Colonic mucosa (tissue), 4 donors: ENCODE results near the gene WDR38. TPM values are rescaled to one million over a fixed set of nuclear protein-coding genes. Genes with fewer than 3 reads are reported as not detected.
"Not testable (repeated sequence)": the region's sequence is repeated elsewhere in the genome, so short reads cannot be mapped to it uniquely, and the experiment has no call there.

Source experiments
- DNase-seq: peaks from one replicate; pipeline ENCODE4 v3.0.0-alpha.2; 2020
- H3K27ac ChIP-seq: fragments of 200-600 bp; one replicate; pipeline ENCODE4 v1.8.0; 2021
- H3K27me3 ChIP-seq: fragments of 200-600 bp; one replicate; pipeline ENCODE4 v1.8.0; 2021
- H3K36me3 ChIP-seq: fragments of 200-600 bp; one replicate; pipeline ENCODE4 v1.8.0; 2021
- H3K4me1 ChIP-seq: fragments of 200-600 bp; one replicate; pipeline ENCODE4 v1.8.0; 2021; ENCODE audit warnings: mild to moderate bottlenecking
- H3K4me3 ChIP-seq: fragments of 200-600 bp; one replicate; pipeline ENCODE4 v1.8.0; 2021
- H3K9ac ChIP-seq, 2 donors: one replicate each; pipeline ENCODE4 v1.7.0; 2013; ENCODE audit warnings: control low read depth in 2 of 2, low read depth in 2 of 2, low read length in 2 of 2
- H3K9me3 ChIP-seq: fragments of 200-600 bp; one replicate; pipeline ENCODE4 v1.8.0; 2021
- intact Hi-C: fragments of 100-400 bp; cut with DNase I; formaldehyde crosslinking; loops from one replicate; pipeline ENCODE4 v1.14.1; 2022
- total RNA-seq, 2 donors: library from RNA; stranded (reverse); fragmentation: NEBNext Ultra II Directional in 1 of 2; extraction: Animal tissue kit (Norgen Biotek cat#: 25700) in 1 of 2; gene quantifications; one replicate each; pipeline ENCODE4 v1.2.1, GENCODE V29; 2021
- TF ChIP-seq, protein P1 (sequence below): fragments of 200-600 bp; IDR thresholded peaks from one replicate; pipeline ENCODE4 v1.8.0; 2022; ENCODE audit warnings: antibody characterized with exemption, mild to moderate bottlenecking
- donor health status: healthy.
- donor health status: DM: no; HTN: no; CAD: no.
- donor health status: DM: no; HTN: no; CAD: no.

Gene WDR38
- total RNA-seq, 2 donors from 2014 or later, result not detected

DNA sequence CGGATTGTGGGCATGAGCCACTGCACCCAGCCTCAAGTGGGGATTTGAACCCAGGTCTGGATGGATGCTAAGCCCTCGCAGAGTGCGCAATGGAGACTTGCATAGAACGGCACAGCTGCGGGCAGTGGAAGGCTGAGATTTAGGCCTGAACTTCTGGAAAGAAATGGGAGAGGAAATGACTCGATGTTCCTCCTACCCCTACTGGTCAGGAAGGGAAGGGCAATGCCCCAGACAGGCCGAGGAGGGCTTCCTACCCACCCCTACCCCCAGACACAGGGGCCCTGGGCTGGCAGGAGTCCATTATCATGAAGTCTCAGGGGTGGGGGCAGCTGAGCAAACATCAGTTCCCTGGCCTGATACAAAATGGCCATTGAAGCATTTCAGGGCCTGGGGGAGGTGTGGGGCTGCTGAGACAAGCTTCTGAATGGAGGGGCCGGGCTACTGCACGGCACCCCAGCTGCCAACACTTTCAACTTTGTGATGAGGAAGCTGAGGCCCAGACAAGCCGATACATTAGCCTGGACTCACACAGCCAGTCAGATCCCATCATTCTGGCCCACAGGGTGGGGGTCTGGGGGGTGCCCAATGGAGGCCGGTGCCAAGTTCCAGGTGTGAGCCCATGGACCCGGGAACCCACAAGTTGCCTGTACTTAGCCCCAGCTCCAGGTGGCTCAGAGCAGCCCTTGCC is 13.5 kb upstream of the WDR38 start:
- intact Hi-C loops, result no loop called here

DNA sequence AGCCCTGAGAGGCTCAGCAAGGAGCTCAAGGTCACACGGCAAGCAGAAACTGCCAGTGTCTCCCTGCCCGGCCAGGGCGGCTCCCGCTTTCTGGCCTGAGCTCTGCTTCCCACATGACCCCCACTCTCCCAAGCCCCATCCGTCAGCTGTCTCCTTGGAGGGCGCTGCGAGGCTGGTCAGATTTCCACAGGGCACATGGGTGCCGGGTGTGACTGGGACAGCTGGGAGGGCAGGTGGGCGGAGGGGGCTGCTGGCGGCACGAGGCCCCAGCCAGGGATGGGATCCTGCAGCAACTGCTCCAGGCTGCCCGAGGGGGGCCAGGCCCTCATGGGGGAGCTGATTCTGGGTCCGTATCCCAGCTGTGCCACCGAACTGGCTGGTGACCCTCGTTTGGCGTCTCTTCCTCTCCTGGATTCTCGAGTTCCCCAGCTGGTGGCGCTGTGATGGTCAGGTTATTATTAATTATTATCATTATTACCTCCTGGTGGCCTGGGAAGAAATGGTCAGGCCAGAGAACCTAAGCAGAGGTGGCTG is 12.9 kb upstream of the WDR38 start:
- H3K9me3 ChIP-seq, result no peaks in the 10 kb centered on the region
- no peaks in the 10 kb centered on the region for H3K27me3 ChIP-seq
- no peak for DNase-seq
- TF ChIP-seq, protein P1, sequence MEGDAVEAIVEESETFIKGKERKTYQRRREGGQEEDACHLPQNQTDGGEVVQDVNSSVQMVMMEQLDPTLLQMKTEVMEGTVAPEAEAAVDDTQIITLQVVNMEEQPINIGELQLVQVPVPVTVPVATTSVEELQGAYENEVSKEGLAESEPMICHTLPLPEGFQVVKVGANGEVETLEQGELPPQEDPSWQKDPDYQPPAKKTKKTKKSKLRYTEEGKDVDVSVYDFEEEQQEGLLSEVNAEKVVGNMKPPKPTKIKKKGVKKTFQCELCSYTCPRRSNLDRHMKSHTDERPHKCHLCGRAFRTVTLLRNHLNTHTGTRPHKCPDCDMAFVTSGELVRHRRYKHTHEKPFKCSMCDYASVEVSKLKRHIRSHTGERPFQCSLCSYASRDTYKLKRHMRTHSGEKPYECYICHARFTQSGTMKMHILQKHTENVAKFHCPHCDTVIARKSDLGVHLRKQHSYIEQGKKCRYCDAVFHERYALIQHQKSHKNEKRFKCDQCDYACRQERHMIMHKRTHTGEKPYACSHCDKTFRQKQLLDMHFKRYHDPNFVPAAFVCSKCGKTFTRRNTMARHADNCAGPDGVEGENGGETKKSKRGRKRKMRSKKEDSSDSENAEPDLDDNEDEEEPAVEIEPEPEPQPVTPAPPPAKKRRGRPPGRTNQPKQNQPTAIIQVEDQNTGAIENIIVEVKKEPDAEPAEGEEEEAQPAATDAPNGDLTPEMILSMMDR, result no peak
- no peaks in the 10 kb centered on the region for H3K36me3 ChIP-seq
- H3K27ac ChIP-seq, result no peak overlapping the region
- intact Hi-C loops, result no loop called here
- H3K4me1 ChIP-seq, result no peaks in the 10 kb centered on the region
- no peak overlapping the region for H3K9ac ChIP-seq
- no peak overlapping the region for H3K4me3 ChIP-seq

More for the DNA sequence above, 13.5 kb upstream of the WDR38 start:
- H3K9ac ChIP-seq, result no peak overlapping the region
- no peaks in the 10 kb centered on the region for H3K9me3 ChIP-seq
- no peaks in the 10 kb centered on the region for H3K36me3 ChIP-seq
- H3K27ac ChIP-seq, result no peak overlapping the region
- H3K27me3 ChIP-seq, result no peaks in the 10 kb centered on the region
- no peak overlapping the region for H3K4me3 ChIP-seq
- no peaks in the 10 kb centered on the region for H3K4me1 ChIP-seq
- TF ChIP-seq, protein P1, result peak; percentile 34
- no peak for DNase-seq

DNA sequence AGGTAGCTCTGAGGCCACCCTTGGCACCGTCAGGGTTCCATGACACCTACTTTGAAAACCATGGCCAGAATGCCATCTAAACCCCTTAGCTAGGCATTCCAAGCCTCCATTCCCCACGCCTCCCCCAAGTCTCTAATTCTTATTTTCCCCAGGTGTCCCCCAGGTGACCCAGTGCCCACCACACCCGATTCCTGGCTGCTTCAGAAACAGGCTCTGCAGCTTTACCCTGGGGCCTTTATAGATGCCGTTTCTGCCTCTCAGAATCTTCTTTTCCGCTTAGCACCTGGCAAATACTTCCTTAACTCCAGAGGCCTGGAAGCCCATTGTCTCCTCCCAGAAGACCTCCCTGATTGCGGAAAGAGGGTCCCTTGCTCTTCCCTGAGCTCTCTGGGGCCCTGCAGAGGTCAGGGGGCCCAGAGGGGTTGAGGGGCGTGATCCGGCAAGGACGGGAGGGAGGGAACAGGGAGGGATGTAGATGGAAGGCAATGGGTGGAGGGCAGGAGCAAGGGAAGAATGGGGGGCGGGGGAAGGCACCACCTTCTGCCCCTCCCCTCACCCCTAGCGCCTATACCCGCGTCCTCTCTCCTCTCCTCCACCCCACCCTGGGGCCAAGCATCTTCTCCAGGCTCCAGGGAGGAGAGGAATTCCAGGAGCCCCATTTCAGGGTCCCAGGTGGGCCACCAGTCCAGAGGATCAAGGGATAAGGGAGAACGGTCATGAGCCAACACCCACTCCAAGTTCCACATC is 12.0 kb upstream of the WDR38 start:
- Histone ChIP-seq H3K27me3 (no peaks in the 10 kb centered on the region), H3K4me1 (no peaks in the 10 kb centered on the region), H3K4me3 (no peak overlapping the region), H3K9me3 (no peaks in the 10 kb centered on the region), H3K36me3 (no peaks in the 10 kb centered on the region), H3K27ac (no peak overlapping the region), H3K9ac (no peak overlapping the region)
- no peak for DNase-seq
- intact Hi-C loops, result no loop called here
- TF ChIP-seq, protein P1, result no peak

DNA sequence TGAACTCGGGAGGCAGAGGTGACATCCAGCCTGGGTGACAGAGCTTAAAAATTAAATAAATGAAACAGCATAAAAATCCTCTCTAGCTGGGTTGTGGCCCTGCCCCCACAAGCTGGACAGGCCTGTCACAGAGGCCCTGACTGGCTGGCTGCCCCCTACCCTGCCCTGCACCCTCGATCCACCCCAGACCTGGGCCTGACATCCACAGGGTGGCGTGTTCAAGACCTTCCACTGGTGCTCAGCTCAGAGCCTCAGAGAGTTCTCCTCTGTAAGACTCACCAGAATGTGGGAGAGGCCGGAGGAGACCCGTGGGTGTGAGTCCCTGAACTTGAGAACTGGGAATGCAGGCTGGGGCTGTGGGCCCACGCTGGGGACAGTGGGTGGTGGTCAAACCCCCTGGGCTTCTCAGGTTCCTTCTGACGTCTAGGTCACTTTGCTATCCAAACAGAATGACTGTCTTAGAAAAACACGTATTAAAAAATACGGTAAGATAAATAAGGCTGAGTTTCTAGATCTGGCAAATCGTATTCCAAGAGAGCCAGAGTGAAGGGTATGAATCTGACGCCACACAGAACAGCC is 9.7 kb upstream of the WDR38 start:
- TF ChIP-seq, protein P1, result no peak
- no peaks in the 10 kb centered on the region for H3K27me3 ChIP-seq
- H3K27ac ChIP-seq, result no peak overlapping the region
- no peaks in the 10 kb centered on the region for H3K36me3 ChIP-seq
- intact Hi-C loops, result no loop called here
- no peak overlapping the region for H3K9ac ChIP-seq
- H3K4me1 ChIP-seq, result no peaks in the 10 kb centered on the region
- no peaks in the 10 kb centered on the region for H3K9me3 ChIP-seq
- no peak overlapping the region for H3K4me3 ChIP-seq
- DNase-seq, result no peak

DNA sequence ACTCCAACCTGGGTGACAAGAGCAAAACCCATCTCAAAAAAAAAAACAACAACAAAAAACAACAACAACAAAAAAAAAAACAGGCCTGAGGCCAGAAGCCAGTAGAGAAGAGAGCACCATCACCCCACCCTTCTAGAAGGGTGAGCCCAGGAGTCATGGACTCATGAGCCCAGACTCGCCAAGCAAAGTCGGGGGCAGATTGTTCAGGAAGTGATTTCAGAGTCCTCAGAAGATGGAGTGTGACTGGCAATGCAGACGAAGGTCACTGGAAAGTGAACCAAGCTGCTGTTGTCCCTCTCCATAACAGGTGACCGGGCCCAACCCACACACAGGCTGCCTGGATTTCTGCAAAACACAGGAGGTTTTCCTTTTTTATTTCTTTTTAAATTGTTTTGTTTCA is 9.0 kb upstream of the WDR38 start:
- no peak overlapping the region for H3K9ac ChIP-seq
- TF ChIP-seq, protein P1, result no peak
- H3K4me3 ChIP-seq, result no peak overlapping the region
- H3K36me3 ChIP-seq, result no peaks in the 10 kb centered on the region
- H3K4me1 ChIP-seq, result no peaks in the 10 kb centered on the region
- intact Hi-C loops, result no loop called here
- no peaks in the 10 kb centered on the region for H3K27me3 ChIP-seq
- no peaks in the 10 kb centered on the region for H3K9me3 ChIP-seq
- no peak overlapping the region for H3K27ac ChIP-seq
- no peak for DNase-seq

DNA sequence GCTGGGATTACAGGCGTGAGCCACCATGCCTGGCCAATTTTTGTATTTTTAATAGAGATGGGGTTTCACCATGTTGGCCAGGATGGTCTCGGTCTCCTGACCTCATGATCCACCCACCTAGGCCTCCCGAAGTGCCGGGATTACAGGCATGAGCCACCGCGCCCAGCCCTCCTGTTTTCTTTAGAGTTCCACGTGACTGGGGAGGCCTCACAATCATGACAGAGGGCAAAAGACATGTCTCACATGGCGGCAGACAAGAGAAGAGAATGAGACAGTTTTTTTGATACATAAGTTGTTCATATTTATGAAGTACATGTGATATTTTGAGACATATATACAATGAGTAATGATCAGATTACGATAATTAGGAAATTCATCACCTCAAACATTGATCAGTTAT is 6.8 kb upstream of the WDR38 start:
- H3K4me1 ChIP-seq, DNase-seq, H3K27ac ChIP-seq, H3K36me3 ChIP-seq, H3K9ac ChIP-seq, H3K27me3 ChIP-seq, H3K4me3 ChIP-seq, H3K9me3 ChIP-seq, intact Hi-C loops: not testable (repeated sequence)
